HuH-7 (cell line): ENCODE data around the gene DUSP14.

ENCODE experiments used
- DNase-seq: peaks from one replicate; pipeline ENCODE4 v3.0.0; 2011; ENCODE audit warnings: low spot score

Gene DUSP14

DNA sequence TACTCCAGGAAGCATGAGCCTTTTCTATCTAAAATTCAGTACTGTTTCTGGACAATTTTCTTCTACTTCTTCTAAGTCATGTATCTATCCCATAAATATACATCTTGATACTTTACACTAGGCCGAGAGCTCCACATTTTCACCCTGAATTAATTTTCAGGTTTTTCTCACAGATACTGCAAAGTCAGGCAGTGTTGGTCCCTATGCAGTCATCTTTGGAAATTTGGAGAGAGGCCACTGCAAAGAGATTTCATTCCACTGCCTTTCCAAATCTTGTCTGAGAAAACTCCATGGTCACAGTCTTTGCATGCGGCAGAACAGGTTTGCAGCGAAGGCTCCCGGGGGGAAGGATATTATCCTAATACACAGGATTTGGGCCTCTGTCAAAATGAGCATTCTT lies 28.2 kb downstream of the DUSP14 start:
- no peak for DNase-seq

DNA sequence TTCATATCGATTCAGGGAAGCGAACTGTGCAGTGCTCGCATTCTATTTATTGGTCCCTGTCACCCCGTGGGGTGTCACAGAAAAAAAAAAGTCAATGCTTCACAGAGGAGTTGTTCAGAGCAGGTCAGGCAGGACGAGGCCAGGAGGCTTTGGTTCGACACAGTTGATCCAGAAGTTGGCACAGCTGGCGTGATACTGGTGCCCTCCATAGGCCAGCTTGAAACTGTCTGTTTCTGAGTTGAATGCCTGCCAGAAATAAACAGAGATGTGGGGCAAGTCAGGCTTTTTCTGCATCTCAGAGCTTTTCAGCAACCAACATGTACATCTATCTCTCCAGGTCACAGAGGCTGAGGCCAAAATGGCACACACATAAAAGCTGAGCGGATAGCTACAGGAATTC lies 29.1 kb downstream of the DUSP14 start:
- DNase-seq = no peak

DNA sequence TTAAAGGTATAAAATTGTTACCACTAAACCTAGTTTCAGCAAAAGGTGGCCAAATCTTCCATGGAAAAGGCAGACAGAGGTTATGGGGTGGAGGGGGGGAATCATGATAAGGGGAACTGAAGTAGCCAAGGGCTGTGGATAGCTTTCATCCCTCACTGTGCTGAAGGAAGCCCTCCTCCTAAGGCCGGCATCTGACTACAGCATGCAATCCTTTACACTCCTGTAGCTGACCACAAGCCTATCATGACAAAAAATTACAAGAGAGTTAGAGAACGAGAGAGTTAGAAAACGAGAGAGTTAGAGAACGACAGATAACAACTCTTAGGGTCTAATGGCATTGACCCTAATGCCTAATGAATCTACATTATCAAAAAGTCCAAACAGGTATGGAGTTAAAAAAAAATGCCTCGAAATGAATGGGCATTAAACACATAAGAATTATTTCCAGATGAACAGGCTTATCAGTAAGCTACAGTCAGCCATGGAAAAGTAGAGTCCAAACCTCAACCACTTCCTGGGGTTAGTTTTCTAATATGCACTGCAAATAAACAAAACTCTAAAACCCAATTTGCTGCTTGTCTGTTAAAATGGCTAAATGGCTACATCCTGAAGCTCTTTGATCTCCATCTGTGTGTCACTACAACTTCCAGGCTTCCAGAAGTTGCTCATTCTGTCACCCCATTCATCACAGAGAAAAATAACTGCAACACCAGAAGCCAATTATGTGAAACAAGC lies 29.7 kb downstream of the DUSP14 start:
- DNase-seq = no peak

DNA sequence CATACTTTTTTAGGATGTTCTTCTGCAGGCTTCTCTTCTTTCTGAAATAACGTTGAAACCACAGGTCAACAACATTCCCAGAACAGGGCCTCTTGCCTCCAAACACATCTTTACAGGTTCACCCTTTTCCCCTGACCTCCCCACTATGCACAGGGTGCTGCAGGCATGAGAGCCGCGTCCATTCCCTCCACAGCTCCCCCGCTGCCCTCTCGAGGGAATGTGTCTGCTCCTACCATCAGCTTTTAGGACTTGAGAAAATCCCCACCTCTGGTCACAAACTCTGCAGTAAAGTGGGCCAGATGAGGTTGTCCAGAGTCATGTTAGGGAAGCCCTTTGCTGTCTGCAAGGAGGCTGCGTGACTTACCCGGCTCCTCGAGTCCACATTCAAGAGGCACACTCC lies 30.5 kb downstream of the DUSP14 start:
- DNase-seq = no peak

DNA sequence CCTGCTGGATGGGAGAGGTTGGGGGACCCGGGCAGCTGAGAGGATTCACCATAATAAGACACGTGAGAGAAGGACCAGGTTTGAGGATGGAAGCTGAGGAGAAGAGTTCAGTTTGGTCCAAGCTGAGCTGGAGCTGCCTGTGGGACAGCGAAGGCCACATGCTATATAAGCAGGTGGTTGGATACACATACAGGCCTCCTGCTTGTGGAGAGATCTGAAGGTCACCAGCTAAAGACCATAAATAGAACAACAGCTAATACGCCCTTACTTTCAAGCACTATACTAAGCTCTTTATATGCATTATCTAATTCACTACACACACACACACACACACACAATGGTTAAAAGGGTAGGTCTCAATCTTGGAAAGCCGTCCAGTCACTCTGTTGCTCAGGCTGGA lies 32.1 kb downstream of the DUSP14 start:
- DNase-seq = no peak

DNA sequence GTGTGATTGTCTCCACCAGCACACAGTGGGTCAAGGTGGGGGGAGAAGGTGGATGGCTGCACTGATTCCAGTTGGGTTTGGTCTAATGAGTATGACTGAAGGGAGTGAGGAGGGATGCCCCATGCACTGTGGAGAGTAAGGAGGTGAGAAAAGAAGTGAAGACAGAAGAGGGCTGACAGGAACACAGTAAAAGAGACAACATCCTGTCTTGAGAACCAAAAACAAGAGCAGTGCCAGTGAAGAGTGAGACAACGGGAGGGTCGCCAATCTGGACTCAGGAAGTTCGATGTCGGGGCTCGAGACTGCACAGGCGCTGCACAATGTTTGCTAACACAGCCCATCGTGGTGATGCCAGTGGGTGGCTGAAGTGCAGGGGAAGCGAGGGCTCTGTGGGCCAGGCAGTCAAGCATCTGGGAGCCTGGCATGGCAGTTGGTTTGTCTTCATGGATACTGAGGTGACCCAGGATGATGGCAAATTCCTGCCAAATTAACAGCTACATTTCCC lies 34.1 kb downstream of the DUSP14 start:
- DNase-seq = no peak

DNA sequence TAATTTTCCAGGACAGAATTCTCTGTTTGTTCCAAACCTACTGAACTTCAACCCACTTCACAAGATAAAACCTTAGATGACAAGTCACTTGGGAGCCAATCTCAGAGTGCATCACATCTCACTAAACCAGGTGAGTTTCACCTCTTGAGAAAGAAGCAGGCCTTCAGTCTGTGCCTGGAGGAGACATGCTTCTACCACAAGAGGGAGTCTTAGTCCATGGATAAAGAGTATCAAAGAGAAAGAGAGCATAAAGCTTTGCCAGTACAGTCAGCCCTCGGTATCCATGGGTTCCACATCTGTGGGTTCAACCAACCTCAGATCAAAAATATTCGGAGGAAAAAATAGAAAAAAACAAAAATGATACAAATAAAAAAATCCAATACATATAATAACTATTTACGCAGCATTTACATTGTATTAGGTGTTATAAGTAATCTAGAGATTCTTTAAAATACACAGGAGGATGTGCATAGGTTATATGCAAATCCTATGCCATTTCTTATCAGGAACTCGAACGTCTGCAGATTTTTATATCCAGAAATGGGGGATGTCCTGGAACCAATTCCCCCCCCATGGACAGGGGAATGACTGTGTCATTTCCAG lies 37.7 kb downstream of the DUSP14 start:
- DNase-seq = peak; percentile 34

DNA sequence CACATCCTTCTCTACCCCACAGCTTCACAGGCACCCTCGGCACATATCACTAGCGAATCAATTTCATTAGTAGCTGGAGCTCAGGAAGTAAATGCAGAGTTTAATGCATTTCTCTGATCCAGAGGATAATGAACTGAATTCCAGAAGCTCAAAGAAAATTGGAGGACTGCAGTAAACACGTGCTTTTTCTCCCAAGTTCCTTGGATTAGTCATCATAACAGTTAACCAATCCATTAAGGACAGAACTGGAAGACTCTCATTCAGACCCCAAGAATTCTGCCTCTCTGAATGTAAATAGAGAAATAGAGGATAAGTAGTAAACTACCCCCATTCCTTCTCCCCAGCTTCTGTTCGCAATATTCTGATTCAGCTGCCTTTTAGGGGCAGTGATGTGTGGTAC lies 40.7 kb downstream of the DUSP14 start:
- no peak for DNase-seq

DNA sequence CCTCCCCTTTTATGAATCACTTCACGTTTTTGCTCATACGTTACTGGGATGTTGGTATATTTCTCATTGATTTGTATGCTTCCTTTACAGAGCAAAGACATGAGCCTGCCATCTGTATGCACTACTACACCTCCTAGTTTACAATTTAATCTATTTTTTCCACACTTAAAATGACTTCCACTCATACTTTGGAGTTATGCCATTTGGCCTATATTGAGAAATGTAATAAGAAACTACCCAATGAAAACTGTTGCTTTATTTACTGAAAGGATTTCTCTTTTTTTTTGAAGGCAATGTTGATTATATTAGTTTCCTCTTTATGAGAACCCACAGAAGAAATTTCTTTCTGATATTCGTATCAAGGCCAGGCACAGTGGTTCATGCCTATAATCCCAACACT lies 43.1 kb downstream of the DUSP14 start:
- DNase-seq = no peak

DNA sequence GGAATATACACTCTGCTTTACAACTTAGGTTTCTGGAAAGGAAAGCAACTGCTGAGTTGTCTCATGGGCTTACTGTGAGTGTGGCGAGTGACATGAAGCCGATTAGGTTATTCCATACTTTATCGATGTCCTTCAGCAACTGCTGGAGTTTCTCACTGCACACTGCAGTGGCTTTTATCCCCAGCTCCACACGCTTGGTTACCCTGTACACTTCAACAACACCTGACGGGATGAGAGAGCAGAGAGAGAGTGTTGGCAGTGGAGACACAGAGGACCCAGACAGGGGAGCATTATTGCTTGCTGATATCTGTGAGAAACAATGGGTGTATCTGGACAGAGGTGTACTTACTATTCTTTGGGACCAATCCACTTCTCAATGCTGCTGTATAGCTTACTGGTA lies 46.2 kb downstream of the DUSP14 start:
- no peak for DNase-seq

DNA sequence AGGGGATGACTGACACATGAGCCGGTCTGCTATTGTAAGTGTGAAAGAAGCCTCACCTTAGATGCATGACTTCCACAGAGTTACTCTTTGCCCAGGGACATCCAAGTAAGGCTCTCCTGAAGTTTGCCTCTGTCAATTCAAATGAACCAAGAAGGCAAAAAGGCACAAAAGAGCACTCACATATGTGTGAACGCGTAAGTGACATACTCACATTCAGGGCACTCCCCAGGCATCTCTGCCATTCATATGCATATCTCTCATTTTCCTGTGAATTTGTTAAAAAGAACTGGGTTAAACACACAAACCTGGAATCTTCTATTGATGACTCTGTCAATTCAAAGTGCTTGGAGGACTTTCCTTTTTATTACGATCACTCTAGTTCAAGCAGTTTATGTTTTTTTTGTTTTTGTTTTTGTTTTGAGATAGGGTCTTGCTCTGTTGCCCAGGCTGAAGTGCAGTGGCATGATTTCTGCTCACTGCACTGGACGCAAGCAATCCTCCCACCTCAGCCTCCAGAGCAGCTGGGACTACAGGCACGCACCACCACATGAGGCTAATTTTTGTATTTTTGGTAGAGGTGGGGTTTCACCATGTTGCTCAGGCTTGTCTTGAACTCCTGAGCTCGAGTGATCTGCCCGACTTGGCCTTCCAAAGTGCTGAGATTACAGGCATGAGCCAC lies 49.4 kb downstream of the DUSP14 start:
- DNase-seq = no peak

DNA sequence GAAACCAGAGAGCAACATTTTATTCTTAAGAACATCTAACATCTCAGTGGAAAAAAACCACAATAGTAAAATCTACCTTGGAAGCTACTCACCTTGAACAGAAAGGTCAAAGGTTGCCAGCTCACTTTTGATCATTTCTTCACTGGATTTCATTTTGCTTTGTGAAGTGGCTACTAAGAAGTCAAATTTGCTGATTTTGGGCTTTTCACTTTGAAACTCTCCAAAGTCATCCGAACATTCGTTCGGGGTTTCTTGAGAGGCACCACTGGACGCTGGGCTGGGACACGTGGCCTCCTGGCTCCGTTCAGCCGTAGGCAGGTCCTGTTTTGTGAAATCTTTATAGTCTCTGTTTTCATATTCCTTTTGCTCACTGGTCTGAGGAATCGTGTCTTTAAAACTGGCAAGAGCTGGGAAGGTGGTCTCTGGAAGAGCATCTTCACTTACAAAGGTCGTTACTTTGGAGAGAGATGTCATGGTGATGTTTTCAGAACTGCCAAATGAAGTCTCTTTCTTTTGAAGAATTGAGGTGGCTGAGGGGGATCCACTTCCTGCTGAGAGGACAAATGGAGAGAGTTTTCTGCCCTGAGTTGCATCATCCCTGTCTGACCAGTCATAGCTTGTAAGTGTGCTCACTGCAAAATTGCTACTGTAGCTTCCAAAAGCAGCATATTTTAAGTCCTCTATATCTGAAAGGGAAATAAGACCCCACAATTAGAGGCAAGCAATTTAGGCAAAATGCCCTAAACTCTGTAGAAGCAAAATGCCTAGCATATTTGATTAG lies 52.4 kb downstream of the DUSP14 start:
- no peak for DNase-seq

DNA sequence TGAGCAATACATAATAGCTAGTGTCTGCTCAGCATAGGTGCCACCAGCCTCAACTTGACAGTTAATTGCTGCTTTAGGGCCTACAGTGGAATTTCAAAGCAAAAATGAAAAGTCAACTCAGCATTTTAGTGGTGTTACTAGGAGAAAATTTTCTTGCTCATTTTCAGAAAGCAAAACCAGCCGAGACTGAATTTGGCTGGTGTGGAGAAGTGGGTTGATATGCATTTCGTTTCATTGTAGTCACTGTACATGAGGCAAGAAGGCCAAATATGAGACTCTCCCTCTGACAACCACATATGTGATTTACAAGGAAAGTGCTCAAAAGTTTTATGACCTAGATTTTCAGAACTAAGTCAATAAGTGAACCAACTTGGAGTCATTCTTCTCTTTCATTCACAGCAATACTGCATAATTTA lies 54.0 kb downstream of the DUSP14 start:
- no peak for DNase-seq

DNA sequence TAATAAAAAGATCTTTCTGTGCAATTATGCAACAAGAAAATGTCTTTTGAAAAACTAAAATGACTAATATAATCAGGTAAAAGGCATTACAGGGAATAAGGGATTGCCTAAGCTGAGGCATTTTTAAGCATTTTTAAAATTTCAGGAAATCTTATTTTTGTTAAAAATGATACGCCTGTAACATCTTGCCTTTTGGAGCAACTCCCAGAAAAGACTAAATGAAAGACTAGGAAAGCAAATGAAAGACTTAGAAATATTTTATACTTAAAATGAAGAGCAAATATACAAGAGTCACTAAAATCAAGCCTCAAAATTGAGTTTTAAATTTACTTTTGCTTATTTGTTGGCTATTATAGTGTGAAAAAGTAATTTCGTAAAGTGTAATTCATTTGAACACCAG lies 55.8 kb downstream of the DUSP14 start:
- no peak for DNase-seq

DNA sequence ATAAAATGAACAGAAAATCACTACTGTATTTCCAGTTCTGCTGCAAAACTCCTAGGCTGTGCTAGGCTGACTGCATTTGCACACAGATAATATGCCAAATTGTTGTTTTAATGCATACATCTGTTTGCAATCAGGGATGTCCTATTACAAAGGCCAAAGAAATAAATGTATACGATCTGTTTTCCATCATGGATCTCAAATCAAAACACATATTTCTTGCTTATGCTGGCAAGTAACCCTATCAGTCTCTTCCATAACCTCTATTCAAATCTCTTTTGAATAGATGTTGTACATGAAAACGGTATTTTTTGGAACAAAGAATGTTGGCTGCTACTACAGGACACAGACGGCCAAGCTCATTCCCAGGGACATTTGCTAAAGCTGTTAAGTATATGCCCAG lies 56.6 kb downstream of the DUSP14 start:
- no peak for DNase-seq

DNA sequence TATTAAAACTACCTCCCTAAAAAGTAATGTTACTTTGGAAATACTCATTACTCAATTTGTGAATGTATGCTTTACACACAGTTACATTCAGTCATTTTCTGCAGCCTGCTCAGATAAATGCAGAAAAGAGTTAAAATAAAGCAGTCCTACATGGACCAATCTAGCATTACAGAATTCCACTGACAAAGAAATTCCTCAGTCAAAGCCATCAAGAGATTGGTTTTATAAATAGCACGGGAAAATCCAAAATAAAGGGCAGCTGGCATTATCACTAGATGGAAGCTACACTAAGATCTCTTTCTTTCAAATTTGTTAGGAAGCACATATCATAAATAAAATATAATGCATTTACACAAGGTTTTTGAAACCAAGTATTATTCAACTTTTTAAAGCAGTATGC lies 58.3 kb downstream of the DUSP14 start:
- no peak for DNase-seq

DNA sequence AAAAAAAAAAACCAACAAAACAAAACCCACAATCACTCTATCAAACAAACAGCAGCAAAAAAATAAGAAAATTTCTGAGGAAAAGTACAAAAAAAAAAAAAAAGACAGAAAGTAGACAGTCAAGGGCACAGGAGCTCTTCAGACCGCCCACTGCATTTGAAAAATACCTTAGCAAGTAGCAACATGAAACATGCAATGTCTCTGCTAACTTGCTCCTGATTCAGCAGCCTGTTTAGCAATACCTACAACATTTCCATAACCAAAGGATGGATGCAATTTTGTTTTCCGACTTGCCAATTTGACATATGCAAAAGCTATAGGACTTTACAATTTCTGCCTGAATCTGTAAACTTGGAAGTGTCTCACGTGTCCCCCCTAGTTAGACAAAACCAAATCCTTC lies 62.1 kb downstream of the DUSP14 start:
- DNase-seq = no peak

DNA sequence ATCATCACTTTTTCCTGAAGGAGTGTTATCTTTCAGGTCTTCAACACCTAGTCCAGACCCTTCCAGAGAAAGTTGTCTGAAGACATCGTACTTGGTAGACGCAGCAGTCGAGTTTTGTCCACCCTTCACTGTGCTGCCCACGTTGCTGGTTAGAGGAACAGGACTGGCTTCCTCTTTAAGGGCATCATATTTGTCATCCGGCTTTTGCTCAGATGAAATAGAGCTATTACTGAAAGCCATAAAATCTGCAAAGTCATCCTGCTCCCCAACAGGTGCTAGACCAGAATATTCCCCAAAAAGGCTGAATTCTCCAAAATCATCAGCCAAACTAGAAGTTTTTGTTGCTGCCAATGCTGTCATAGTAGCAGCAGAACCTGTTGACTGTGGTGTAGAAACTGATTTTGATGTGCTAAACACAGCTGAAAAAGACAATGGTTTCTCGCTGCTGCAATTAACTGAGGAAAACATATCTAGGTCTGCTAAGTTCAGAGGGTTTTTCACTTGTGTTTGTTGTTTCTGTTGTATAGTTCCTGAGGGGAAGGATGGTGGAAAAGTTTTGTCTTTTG lies 63.8 kb downstream of the DUSP14 start:
- DNase-seq = no peak

DNA sequence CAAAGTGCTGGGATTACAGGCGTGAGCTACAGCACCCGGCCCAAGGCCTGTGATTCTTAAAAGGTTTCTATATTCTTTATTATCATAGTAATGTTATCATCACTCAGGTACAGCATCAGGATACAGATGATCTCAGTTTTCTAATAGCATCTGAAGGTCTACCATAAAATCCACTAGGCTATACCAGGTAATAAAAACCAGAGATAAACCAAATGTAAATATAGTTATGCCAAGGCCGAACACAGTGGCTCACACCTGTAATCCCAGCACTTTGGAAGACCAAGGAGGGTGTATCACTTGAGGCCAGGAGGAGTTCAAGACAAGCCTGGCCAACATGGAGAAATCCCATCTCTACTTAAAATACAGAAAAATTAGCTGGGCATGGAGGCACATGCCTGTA lies 65.7 kb downstream of the DUSP14 start:
- no peak for DNase-seq

DNA sequence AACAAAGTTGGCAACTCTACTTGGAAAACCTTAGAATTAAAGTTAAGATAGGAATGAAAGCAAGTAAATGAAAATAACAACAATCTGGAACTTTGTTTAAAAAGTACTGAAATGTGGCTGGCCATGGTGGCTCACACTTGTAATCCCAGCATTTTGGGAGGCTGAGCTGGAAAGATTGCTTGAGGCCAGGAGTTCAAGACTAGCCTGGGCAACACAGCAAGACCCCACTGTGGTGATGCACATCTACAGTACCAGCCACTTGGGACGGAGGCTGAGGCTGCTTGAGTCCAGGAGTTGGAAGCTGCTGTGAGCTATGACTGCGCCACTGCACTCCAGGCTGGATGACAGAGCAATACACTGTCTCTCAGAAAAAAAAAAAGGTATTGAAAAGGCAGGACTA lies 67.8 kb downstream of the DUSP14 start:
- DNase-seq = no peak

DNA sequence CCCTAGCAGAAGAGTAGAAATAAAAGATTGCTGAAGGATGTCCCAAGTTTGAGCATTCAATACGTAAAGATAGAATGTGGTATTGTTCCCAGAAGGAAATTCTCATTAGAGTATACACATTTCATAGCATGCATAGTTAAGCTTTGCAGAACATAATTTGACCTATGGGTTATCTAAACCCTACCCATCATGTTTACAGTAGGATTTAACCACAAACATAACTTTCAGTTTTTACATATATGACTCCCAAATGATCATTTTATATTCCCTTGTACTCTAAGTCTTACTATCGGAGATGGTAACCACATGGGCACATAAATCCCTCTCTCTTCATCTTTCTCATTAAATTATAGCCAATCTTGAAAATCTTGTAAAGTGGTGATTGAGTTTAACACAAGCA lies 68.6 kb downstream of the DUSP14 start:
- no peak for DNase-seq

DNA sequence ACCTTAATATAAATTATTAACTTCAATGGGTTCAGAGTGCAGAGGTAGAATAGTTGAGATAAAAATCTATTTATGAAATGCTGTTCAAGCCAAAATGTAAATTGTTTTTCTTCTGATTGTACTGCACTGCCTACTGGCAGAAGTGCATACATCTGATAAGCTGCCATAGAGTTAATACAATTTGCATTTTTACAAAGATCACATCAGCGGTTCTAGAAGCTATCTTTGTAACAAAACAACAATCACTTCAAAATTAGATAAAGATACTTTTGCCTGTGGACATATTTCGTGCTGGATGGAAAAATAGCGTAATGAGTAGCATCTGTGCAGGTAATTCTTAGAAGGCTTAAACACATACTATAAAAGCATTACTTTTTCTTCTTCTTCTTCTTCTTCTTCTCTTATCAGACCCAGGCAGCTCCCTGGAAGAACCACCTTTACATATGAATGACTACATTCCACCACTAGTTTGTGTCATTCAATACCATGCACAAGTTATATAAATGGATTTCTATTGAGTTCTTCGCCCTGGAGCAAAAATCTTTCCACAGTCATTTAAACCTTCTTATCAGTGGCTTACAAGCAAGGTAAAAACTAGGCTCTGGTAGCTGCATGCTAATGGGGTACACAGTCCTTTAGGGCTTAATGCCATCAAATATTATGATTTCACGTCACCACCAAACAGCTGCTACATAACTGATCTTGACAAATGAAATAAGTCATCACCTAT lies 72.5 kb downstream of the DUSP14 start:
- no peak for DNase-seq
